Daoy (cell line): ENCODE data around the gene CCDC152. TPM values are rescaled to one million over a fixed set of nuclear protein-coding genes. Genes with fewer than 3 reads are reported as not detected.
"Not testable (repeated sequence)": the region's sequence is repeated elsewhere in the genome, so short reads cannot be mapped to it uniquely, and the experiment has no call there.

Source experiments
- DNase-seq: peaks from one replicate; pipeline ENCODE4 v3.0.0-alpha.2; 2015; ENCODE audit warnings: low read depth
- total RNA-seq: library from RNA; depleted of rRNA; stranded (reverse); fragments of >200 nt; shearing (Covaris generic); gene quantifications from 2 replicates; pipeline ENCODE4 v1.2.3, GENCODE V29; 2014

Gene CCDC152
- total RNA-seq, 1 experiment from 2014 or later, result 5.2 TPM

- DNase-seq, result no peak
Measured at GRCh38 chr5:42812620-42813019, 56.0 kb downstream of the CCDC152 start.

GRCh38 chr5:42813533-42813932 lies 56.9 kb downstream of the CCDC152 start:
- DNase-seq, result no peak

GRCh38 chr5:42816546-42816945 lies 59.9 kb downstream of the CCDC152 start:
- not testable (repeated sequence) for DNase-seq

GRCh38 chr5:42819745-42820144 lies 63.1 kb downstream of the CCDC152 start:
- DNase-seq, result no peak

- DNase-seq, result no peak
Measured at GRCh38 chr5:42822548-42822947, 65.9 kb downstream of the CCDC152 start.

- DNase-seq, result no peak
Measured at GRCh38 chr5:42824347-42824976, 67.8 kb downstream of the CCDC152 start.

GRCh38 chr5:42825422-42826148 lies 69.0 kb downstream of the CCDC152 start:
- DNase-seq, result no peak

GRCh38 chr5:42826757-42827515 lies 70.3 kb downstream of the CCDC152 start:
- DNase-seq, result no peak

GRCh38 chr5:42828671-42829070 lies 72.1 kb downstream of the CCDC152 start:
- no peak for DNase-seq

- no peak for DNase-seq
Measured at GRCh38 chr5:42830924-42831323, 74.3 kb downstream of the CCDC152 start.

GRCh38 chr5:42832060-42832459 lies 75.4 kb downstream of the CCDC152 start:
- no peak for DNase-seq

GRCh38 chr5:42836070-42836769 lies 79.6 kb downstream of the CCDC152 start:
- DNase-seq, result no peak

GRCh38 chr5:42837601-42838000 lies 81.0 kb downstream of the CCDC152 start:
- DNase-seq, result no peak

GRCh38 chr5:42839196-42839595 lies 82.6 kb downstream of the CCDC152 start:
- DNase-seq, result no peak

GRCh38 chr5:42840269-42840668 lies 83.7 kb downstream of the CCDC152 start:
- no peak for DNase-seq

GRCh38 chr5:42840842-42841567 lies 84.4 kb downstream of the CCDC152 start:
- DNase-seq, result no peak

GRCh38 chr5:42842921-42843641 lies 86.5 kb downstream of the CCDC152 start:
- DNase-seq, result no peak

- DNase-seq, result no peak
Measured at GRCh38 chr5:42843675-42844292, 87.2 kb downstream of the CCDC152 start.

- not testable (repeated sequence) for DNase-seq
Measured at GRCh38 chr5:42844408-42844807, 87.8 kb downstream of the CCDC152 start.

- no peak for DNase-seq
Measured at GRCh38 chr5:42848545-42848944, 91.9 kb downstream of the CCDC152 start.
